ENCODE data around the gene POLR1B. TPM values are rescaled to one million over a fixed set of nuclear protein-coding genes. Genes with fewer than 3 reads are reported as not detected.
A peak's percentile ranks its signal among the peaks of the same experiment; 100 is the strongest.

The POLR1B gene
- total RNA-seq, 6 experiments from 2014 or later, result 15.1 to 27.5 (median 17.6) TPM

DNA sequence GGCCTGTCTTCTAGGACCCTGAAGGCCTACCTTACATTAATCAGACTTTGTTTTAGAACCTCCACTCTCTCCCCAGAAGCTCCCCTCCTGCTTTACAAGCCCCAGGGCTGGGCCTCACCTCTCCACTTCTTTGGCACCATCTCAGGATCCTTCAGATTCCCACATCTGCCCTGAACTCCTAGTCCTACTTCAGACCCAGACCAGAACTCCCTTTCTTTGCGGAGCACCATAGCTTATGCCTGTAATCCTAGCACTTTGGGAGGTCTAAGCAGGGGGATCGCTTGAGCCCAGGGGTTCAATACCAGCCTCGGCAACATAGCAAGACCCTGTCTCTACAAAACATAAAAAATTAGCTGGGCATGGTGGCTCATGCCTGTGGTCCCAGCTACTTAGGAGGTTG, 43.1 kb downstream of the POLR1B start:
- Mint-ChIP-seq H3K4me3 (peak overlapping the region; percentile 96), H3K27me3 (ENCODE audit: insufficient read depth) (peaks cover 2% of the 10 kb centered on the region), H3K27ac (peak overlapping the region; percentile 100), H3K36me3 (ENCODE audit: low read depth) (peaks cover 17% of the 10 kb centered on the region), H3K9me3 (no peaks in the 10 kb centered on the region), H3K4me1 (ENCODE audit: low read depth) (peaks cover 43% of the 10 kb centered on the region)
- TF ChIP-seq, protein P1, sequence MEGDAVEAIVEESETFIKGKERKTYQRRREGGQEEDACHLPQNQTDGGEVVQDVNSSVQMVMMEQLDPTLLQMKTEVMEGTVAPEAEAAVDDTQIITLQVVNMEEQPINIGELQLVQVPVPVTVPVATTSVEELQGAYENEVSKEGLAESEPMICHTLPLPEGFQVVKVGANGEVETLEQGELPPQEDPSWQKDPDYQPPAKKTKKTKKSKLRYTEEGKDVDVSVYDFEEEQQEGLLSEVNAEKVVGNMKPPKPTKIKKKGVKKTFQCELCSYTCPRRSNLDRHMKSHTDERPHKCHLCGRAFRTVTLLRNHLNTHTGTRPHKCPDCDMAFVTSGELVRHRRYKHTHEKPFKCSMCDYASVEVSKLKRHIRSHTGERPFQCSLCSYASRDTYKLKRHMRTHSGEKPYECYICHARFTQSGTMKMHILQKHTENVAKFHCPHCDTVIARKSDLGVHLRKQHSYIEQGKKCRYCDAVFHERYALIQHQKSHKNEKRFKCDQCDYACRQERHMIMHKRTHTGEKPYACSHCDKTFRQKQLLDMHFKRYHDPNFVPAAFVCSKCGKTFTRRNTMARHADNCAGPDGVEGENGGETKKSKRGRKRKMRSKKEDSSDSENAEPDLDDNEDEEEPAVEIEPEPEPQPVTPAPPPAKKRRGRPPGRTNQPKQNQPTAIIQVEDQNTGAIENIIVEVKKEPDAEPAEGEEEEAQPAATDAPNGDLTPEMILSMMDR (IDR thresholded peaks at IDR 0.05), result no peak; the same call in 1 of the 2 replicates
- no peak for DNase-seq

DNA sequence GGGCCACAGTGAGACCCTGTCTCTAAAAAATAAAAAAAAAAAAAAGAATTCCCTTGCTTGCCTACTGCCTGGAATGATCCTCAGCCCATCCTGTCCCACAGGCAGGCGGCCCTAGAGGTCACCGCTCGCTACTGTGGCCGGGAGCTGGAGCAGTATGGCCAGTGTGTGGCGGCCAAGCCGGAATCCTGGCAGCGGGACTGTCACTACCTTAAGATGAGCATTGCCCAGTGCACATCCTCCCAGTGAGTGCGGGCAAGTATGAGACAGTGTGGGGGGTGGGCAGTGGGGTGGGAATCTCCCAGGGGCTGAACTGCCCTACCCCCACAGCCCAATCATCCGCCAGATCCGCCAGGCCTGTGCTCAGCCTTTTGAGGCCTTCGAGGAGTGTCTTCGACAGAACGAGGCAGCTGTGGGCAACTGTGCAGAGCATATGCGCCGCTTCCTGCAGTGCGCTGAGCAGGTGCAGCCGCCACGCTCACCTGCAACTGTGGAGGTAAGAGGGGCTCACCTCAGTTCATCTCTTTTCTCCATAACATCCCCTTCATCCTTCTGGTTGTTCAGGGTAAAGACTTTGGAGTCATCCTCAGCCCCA, 43.7 kb downstream of the POLR1B start:
- Mint-ChIP-seq H3K27me3 (ENCODE audit: insufficient read depth) (peaks cover 2% of the 10 kb centered on the region), H3K27ac (peak overlapping the region; percentile 100), H3K9me3 (no peaks in the 10 kb centered on the region), H3K4me3 (no peak overlapping the region), H3K36me3 (ENCODE audit: low read depth) (peaks cover 17% of the 10 kb centered on the region), H3K4me1 (ENCODE audit: low read depth) (peaks cover 40% of the 10 kb centered on the region)
- DNase-seq, result no peak
- TF ChIP-seq, protein P1 (IDR thresholded peaks at IDR 0.05), result no peak

DNA sequence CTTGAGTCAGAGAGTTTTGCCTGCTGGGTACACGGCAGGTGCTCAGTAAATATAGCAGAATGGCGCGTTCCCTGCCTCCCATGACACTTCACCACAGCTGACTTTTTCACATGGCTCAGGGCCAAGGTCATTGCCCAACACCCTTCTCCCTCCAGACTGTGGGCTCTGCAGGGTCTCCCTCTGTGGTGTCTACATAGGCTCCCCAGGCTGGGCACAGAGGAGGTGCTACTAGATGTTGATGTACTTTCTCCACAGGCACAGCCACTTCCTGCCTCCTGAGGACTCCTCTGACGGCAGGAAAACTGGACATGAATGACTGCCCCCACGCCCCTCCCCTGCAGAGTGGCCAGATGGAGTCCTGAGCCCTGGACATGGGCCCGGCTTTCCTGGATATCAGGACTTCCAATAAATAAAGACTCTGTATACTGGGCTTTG, 46.4 kb downstream of the POLR1B start:
- TF ChIP-seq, protein P1 (IDR thresholded peaks at IDR 0.05), result no peak
- peak overlapping the region; percentile 23; the same call in 1 of the 2 replicates for H3K27ac Mint-ChIP-seq
- no peaks in the 10 kb centered on the region; the same call in 1 of the 2 replicates for H3K27me3 Mint-ChIP-seq (ENCODE audit: insufficient read depth)
- no peaks in the 10 kb centered on the region for H3K9me3 Mint-ChIP-seq
- no peak for DNase-seq
- peaks cover 13% of the 10 kb centered on the region for H3K36me3 Mint-ChIP-seq (ENCODE audit: low read depth)
- H3K4me3 Mint-ChIP-seq, result no peak overlapping the region
- H3K4me1 Mint-ChIP-seq (ENCODE audit: low read depth), result peaks cover 21% of the 10 kb centered on the region

DNA sequence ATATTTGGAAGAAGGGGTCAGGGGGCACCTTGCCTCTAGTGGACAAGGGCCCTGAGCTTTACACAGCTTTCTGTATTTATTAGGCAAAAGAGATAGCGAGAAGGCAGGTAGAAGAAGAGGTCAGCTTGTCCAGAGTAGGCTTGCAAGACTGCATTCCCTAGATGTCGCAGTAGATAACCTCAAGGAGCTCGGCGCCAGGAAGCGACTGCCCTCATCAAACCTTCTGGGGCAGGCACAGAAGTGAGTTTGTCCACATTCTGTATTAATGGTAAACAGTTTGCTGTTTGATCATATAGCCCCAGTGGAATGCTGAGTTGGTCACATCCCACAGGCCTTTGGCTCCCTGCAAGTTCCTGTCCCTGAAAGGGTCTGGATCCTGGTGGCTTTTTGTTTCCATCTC, 49.1 kb downstream of the POLR1B start:
- Mint-ChIP-seq H3K36me3 (ENCODE audit: low read depth) (peaks cover 9% of the 10 kb centered on the region), H3K4me1 (ENCODE audit: low read depth) (peaks cover 5% of the 10 kb centered on the region), H3K9me3 (no peaks in the 10 kb centered on the region), H3K27ac (no peak overlapping the region), H3K27me3 (ENCODE audit: insufficient read depth) (no peaks in the 10 kb centered on the region), H3K4me3 (no peak overlapping the region)
- no peak for DNase-seq
- TF ChIP-seq, protein P1 (IDR thresholded peaks at IDR 0.05), result no peak

GRCh38 chr2:112593736-112594135, 51.5 kb downstream of the POLR1B start:
- H3K27me3 Mint-ChIP-seq (ENCODE audit: insufficient read depth), result no peaks in the 10 kb centered on the region
- H3K27ac Mint-ChIP-seq, result no peak overlapping the region
- H3K4me3 Mint-ChIP-seq, result no peak overlapping the region
- H3K9me3 Mint-ChIP-seq, result peaks cover 4% of the 10 kb centered on the region
- H3K4me1 Mint-ChIP-seq (ENCODE audit: low read depth), result no peaks in the 10 kb centered on the region
- no peak for DNase-seq
- TF ChIP-seq, protein P1 (IDR thresholded peaks at IDR 0.05), result no peak
- no peaks in the 10 kb centered on the region for H3K36me3 Mint-ChIP-seq (ENCODE audit: low read depth)
